Measurements from ENCODE around the gene ITPK1. TPM values are rescaled to one million over a fixed set of nuclear protein-coding genes. Genes with fewer than 3 reads are reported as not detected.
A peak's percentile ranks its signal among the peaks of the same experiment; 100 is the strongest.

Gene ITPK1
- total RNA-seq, 1 experiment from 2014 or later: 56.2 TPM

GRCh38 chr14:92967346-92967926 is 148.3 kb downstream of the ITPK1 start:
- H3K36me3 ChIP-seq: no peaks in the 10 kb centered on the region
- H3K27me3 ChIP-seq (replicated peaks): no peaks in the 10 kb centered on the region
- no peak overlapping the region for H3K4me3 ChIP-seq
- H3K9me3 ChIP-seq (replicated peaks): no peaks in the 10 kb centered on the region
- DNase-seq (ENCODE audit: low read depth in 1 of 2, low spot score in 2 of 2): no peak
- peaks cover 37% of the 10 kb centered on the region for H3K4me1 ChIP-seq (replicated peaks)
- no peak overlapping the region for H3K27ac ChIP-seq

- peak overlapping the region; percentile 64 for H3K27ac ChIP-seq
- no peaks in the 10 kb centered on the region for H3K9me3 ChIP-seq (replicated peaks)
- peaks cover 55% of the 10 kb centered on the region for H3K4me1 ChIP-seq (replicated peaks)
- H3K27me3 ChIP-seq (replicated peaks): no peaks in the 10 kb centered on the region
- no peak for DNase-seq (ENCODE audit: low read depth in 1 of 2, low spot score in 2 of 2)
- H3K4me3 ChIP-seq: no peak overlapping the region
- H3K36me3 ChIP-seq: peaks cover 20% of the 10 kb centered on the region
Measured at GRCh38 chr14:92965281-92965680, 150.4 kb downstream of the ITPK1 start.

GRCh38 chr14:92964124-92965109 is 151.3 kb downstream of the ITPK1 start:
- Histone ChIP-seq H3K36me3 (peaks cover 25% of the 10 kb centered on the region), H3K27me3 (replicated peaks) (no peaks in the 10 kb centered on the region), H3K27ac (peak overlapping the region; percentile 64), H3K4me3 (no peak overlapping the region), H3K9me3 (replicated peaks) (no peaks in the 10 kb centered on the region), H3K4me1 (replicated peaks) (peaks cover 59% of the 10 kb centered on the region)
- DNase-seq (ENCODE audit: low read depth in 1 of 2, low spot score in 2 of 2): no peak

GRCh38 chr14:92963301-92964123 is 152.2 kb downstream of the ITPK1 start:
- Histone ChIP-seq H3K9me3 (replicated peaks) (no peaks in the 10 kb centered on the region), H3K4me3 (no peak overlapping the region), H3K36me3 (peaks cover 27% of the 10 kb centered on the region), H3K27me3 (replicated peaks) (no peaks in the 10 kb centered on the region), H3K4me1 (replicated peaks) (peaks cover 56% of the 10 kb centered on the region), H3K27ac (peak overlapping the region; percentile 79)
- peak; percentile 95 to 98 for DNase-seq (ENCODE audit: low read depth in 1 of 2, low spot score in 2 of 2)

GRCh38 chr14:92962831-92963095 is 153.0 kb downstream of the ITPK1 start:
- Histone ChIP-seq H3K4me1 (replicated peaks) (peaks cover 54% of the 10 kb centered on the region), H3K27me3 (replicated peaks) (no peaks in the 10 kb centered on the region)

DNA sequence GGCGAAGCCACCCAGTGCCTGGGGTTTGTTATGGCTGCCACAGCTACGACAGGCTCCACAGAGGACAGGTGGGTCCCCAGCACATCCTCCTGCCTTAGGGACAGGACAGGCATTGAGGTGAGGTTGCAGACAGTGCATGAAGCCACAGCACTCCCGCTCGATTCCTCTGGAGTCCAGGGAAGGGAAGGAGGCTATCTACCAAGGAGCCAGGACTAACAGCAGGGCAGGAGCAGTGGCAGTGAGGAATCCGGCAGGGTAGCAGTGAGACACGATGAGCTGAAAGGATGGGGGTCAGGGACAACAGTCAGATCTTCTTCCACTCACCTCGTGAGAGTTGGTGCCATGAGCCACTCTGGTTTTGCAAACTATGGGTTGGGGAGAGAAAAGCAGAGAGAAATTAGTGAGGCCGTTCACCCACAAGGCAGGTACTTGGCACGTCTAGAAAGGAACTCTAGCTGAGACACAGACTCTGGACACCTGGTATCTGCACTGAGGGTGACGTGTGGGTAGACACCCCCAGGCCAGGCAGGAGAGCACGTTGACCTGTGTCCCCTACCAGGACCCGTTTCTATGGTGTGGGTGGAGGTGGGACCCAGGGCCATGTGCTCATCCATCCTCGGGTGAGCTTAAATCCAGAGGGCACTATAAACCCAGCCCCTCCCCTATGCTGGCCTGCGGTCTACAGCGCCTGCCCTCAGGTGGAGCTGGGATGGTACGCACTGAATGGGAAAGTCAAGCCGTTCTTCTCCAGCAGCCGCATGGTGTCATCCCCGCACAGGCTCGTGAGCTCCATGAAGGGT is 153.5 kb downstream of the ITPK1 start:
- no peak overlapping the region for H3K4me3 ChIP-seq
- no peaks in the 10 kb centered on the region for H3K27me3 ChIP-seq (replicated peaks)
- peaks cover 40% of the 10 kb centered on the region for H3K36me3 ChIP-seq
- peak overlapping the region; percentile 79 for H3K27ac ChIP-seq
- H3K9me3 ChIP-seq (replicated peaks): no peaks in the 10 kb centered on the region
- no peak for DNase-seq (ENCODE audit: low read depth in 1 of 2, low spot score in 2 of 2)
- H3K4me1 ChIP-seq (replicated peaks): peaks cover 54% of the 10 kb centered on the region

More at GRCh38 chr14:92962831-92963095, 153.0 kb downstream of the ITPK1 start:
- Histone ChIP-seq H3K27ac (peak overlapping the region; percentile 79), H3K9me3 (replicated peaks) (no peaks in the 10 kb centered on the region), H3K36me3 (peaks cover 35% of the 10 kb centered on the region), H3K4me3 (no peak overlapping the region)
- no peak for DNase-seq (ENCODE audit: low read depth in 1 of 2, low spot score in 2 of 2)

DNA sequence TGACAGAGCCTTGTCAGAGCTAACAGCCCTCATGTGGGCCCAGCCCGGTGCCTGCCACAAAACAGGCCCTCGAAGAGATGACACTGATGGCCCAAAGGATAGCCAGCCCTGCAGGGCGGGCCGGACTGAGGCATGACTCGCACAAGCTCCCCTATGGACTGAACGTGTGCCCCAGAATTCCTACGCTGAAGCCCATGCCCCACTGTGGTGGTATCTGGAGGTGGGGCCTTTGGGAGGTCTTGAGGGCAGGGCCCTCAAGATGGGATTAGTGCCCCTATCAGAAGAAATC is 154.2 kb downstream of the ITPK1 start:
- DNase-seq (ENCODE audit: low read depth in 1 of 2, low spot score in 2 of 2): no peak
- Histone ChIP-seq H3K9me3 (replicated peaks) (no peaks in the 10 kb centered on the region), H3K4me3 (no peak overlapping the region), H3K27me3 (replicated peaks) (no peaks in the 10 kb centered on the region), H3K27ac (peak overlapping the region; percentile 79), H3K36me3 (peaks cover 45% of the 10 kb centered on the region), H3K4me1 (replicated peaks) (peaks cover 54% of the 10 kb centered on the region)

- Histone ChIP-seq H3K36me3 (peaks cover 48% of the 10 kb centered on the region), H3K4me1 (replicated peaks) (peaks cover 54% of the 10 kb centered on the region), H3K27ac (peak overlapping the region; percentile 79), H3K4me3 (no peak overlapping the region), H3K9me3 (replicated peaks) (no peaks in the 10 kb centered on the region), H3K27me3 (replicated peaks) (no peaks in the 10 kb centered on the region)
- peak; percentile 73 to 85 for DNase-seq (ENCODE audit: low read depth in 1 of 2, low spot score in 2 of 2)
Measured at GRCh38 chr14:92960706-92961566, 154.8 kb downstream of the ITPK1 start.

GRCh38 chr14:92959761-92960680 is 155.7 kb downstream of the ITPK1 start:
- Histone ChIP-seq H3K9me3 (replicated peaks) (no peaks in the 10 kb centered on the region), H3K4me1 (replicated peaks) (peaks cover 48% of the 10 kb centered on the region), H3K27ac (peak overlapping the region; percentile 79), H3K36me3 (peaks cover 48% of the 10 kb centered on the region), H3K27me3 (replicated peaks) (no peaks in the 10 kb centered on the region), H3K4me3 (no peak overlapping the region)
- no peak for DNase-seq (ENCODE audit: low read depth in 1 of 2, low spot score in 2 of 2)

- Histone ChIP-seq H3K27ac (no peak overlapping the region), H3K4me1 (replicated peaks) (peaks cover 40% of the 10 kb centered on the region), H3K4me3 (no peak overlapping the region), H3K27me3 (replicated peaks) (no peaks in the 10 kb centered on the region), H3K36me3 (peaks cover 48% of the 10 kb centered on the region), H3K9me3 (replicated peaks) (no peaks in the 10 kb centered on the region)
- no peak for DNase-seq (ENCODE audit: low read depth in 1 of 2, low spot score in 2 of 2)
Measured at GRCh38 chr14:92959189-92959531, 156.6 kb downstream of the ITPK1 start.

GRCh38 chr14:92958373-92959188 is 157.1 kb downstream of the ITPK1 start:
- H3K4me1 ChIP-seq (replicated peaks): peaks cover 36% of the 10 kb centered on the region

More at GRCh38 chr14:92958373-92959188, 157.1 kb downstream of the ITPK1 start:
- H3K36me3 ChIP-seq: peaks cover 48% of the 10 kb centered on the region
- no peak overlapping the region for H3K27ac ChIP-seq
- H3K9me3 ChIP-seq (replicated peaks): no peaks in the 10 kb centered on the region
- no peak for DNase-seq (ENCODE audit: low read depth in 1 of 2, low spot score in 2 of 2)
- no peaks in the 10 kb centered on the region for H3K27me3 ChIP-seq (replicated peaks)
- no peak overlapping the region for H3K4me3 ChIP-seq
